Ovary (tissue), 9 donors: ENCODE results near the gene SAP30BP. TPM values are rescaled to one million over a fixed set of nuclear protein-coding genes. Genes with fewer than 3 reads are reported as not detected.

Experiments
- DNase-seq, 5 donors: peaks; one replicate each; pipeline ENCODE4 v3.0.0-alpha.2; 2019 to 2020
- H3K27ac ChIP-seq, 2 donors: fragments of 200-600 bp; one replicate each; pipeline versions ENCODE4 v1.5.1 to v1.8.0; 2019 to 2022
- H3K27me3 ChIP-seq: fragments of 200-600 bp; one replicate; pipeline ENCODE4 v1.8.0; 2022
- H3K36me3 ChIP-seq: fragments of 200-600 bp; sonication (generic); one replicate; pipeline ENCODE4 v1.5.1; 2019
- H3K4me1 ChIP-seq: one replicate; pipeline ENCODE4 v1.8.1; 2013; ENCODE audit warnings: mild to moderate bottlenecking, moderate library complexity; ENCODE audit not compliant: insufficient read depth
- H3K4me3 ChIP-seq: fragments of 200-600 bp; sonication (generic); one replicate; pipeline ENCODE4 v1.5.1; 2017
- H3K9me3 ChIP-seq, 2 donors: fragments of 200-600 bp in 1 of 2; sonication (generic) in 1 of 2; one replicate each; pipeline versions ENCODE4 v1.5.1 to v1.8.1; 2013 to 2019; ENCODE audit warnings: mild to moderate bottlenecking in 1 of 2, moderate library complexity in 1 of 2
- EP300 ChIP-seq: sonication (generic); formaldehyde crosslinking; IDR thresholded peaks from one replicate; pipeline ENCODE4 v1.6.1; 2017; ENCODE audit warnings: antibody characterized with exemption
- POLR2A ChIP-seq: fragments of 450-650 bp; IDR thresholded peaks from one replicate; pipeline ENCODE4 v1.6.1; 2017; ENCODE audit warnings: antibody characterized with exemption, mild to moderate bottlenecking, moderate library complexity
- WGBS, 3 donors: extraction: QIAGEN DNeasy Blood & Tissue Kit in 1 of 3; methylation state at CpG; one replicate each; pipeline versions ENCODE4 v1.1.5 to v1.1.7; 2013 to 2017; 5-methylcytosine and 5-hydroxymethylcytosine counted together
- intact Hi-C, 4 donors: fragments of 100-400 bp; cut with DNase I; formaldehyde crosslinking; loops; one replicate each; pipeline versions ENCODE4 v1.11.0 to v1.15.1; 2022 to 2023
- polyA plus RNA-seq, 2 donors: library from polyadenylated mRNA; stranded (reverse); fragments of 200-250 nt in 1 of 2; fragments of 350-450 nt in 1 of 2; fragmentation: Illumina TruSeq in 1 of 2; extraction: RNeasy Lipid Tissue Mini Kit (QIAGEN cat#74804) in 1 of 2; gene quantifications; one replicate each; pipeline ENCODE4 v1.2.3, GENCODE V29; 2013 to 2014
- total RNA-seq, 7 donors: library from RNA; depleted of rRNA in 2 of 7; stranded (reverse); fragments of >200 nt in 2 of 7; fragmentation: NEBNext Ultra II Directional in 3 of 7; extraction: Animal tissue kit (Norgen Biotek cat#: 25700) in 3 of 7; gene quantifications; one replicate each; pipeline versions ENCODE4 v1.1.0 to v1.2.4, GENCODE V29; 2016 to 2023
- TF ChIP-seq, protein P1 (sequence below), 3 donors: fragments of 450-650 bp in 2 of 3; fragments of 200-600 bp in 1 of 3; IDR thresholded peaks; one replicate each; pipeline versions ENCODE4 v1.5.1 to v1.8.0; 2016 to 2022; ENCODE audit warnings: antibody characterized with exemption in 3 of 3, mild to moderate bottlenecking in 1 of 3
- donor health status: DM: no; HTN: no; CAD: no; lungs with moderate emphysema.
- donor health status: DM: no; HTN: no; CAD: no.
- donor health status: Bipolar disorder and iron deficiency.
- donor health status: DM: yes; HTN: yes; CAD: no.
- donor health status: DM: no; HTN: no; CAD: no.
- donor health status: DM: yes; HTN: yes; CAD: no.

The SAP30BP gene
- total and polyA plus RNA-seq, 9 donors: 54.8 to 89.1 (median 81.7) TPM

DNA sequence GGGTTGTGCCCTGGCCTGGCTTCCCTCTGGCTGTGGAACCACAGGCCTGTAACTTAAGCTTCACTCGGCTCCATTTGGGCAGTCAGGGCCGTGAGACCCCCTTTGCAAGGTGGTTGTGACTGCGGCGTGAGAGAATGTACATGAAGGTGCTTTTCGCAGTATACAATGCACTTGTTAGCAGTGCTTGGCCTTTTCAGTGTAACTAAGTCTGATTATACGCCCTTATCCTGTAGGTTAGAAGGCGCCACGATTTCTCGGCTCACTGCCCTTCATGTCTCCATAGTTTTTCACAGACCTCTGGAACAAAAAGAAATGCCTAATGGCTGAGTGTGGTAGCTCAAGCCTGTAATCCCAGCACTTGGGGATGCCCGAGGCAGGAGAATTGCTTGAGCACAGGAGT lies 13.3 kb downstream of the SAP30BP start:
- no peaks in the 10 kb centered on the region for H3K27me3 ChIP-seq
- H3K36me3 ChIP-seq: no peaks in the 10 kb centered on the region
- TF ChIP-seq EP300 (no peak), POLR2A (no peak)
- TF ChIP-seq, protein P1, sequence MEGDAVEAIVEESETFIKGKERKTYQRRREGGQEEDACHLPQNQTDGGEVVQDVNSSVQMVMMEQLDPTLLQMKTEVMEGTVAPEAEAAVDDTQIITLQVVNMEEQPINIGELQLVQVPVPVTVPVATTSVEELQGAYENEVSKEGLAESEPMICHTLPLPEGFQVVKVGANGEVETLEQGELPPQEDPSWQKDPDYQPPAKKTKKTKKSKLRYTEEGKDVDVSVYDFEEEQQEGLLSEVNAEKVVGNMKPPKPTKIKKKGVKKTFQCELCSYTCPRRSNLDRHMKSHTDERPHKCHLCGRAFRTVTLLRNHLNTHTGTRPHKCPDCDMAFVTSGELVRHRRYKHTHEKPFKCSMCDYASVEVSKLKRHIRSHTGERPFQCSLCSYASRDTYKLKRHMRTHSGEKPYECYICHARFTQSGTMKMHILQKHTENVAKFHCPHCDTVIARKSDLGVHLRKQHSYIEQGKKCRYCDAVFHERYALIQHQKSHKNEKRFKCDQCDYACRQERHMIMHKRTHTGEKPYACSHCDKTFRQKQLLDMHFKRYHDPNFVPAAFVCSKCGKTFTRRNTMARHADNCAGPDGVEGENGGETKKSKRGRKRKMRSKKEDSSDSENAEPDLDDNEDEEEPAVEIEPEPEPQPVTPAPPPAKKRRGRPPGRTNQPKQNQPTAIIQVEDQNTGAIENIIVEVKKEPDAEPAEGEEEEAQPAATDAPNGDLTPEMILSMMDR (IDR thresholded peaks at IDR 0.05): no peak
- no peak overlapping the region for H3K27ac ChIP-seq
- DNase-seq: no peak
- H3K4me1 ChIP-seq: no peaks in the 10 kb centered on the region
- no peaks in the 10 kb centered on the region for H3K9me3 ChIP-seq
- H3K4me3 ChIP-seq: no peak overlapping the region
- WGBS, 3 donors: 90 to 92% (median 91%) methylated on average over 10 of the region's 10 CpGs
- intact Hi-C loops: loop anchor here in 2 of 4 donors (5.0 kb wide), 1 partner anchor 67 kb away; no protein-coding TSS in a partner anchor

DNA sequence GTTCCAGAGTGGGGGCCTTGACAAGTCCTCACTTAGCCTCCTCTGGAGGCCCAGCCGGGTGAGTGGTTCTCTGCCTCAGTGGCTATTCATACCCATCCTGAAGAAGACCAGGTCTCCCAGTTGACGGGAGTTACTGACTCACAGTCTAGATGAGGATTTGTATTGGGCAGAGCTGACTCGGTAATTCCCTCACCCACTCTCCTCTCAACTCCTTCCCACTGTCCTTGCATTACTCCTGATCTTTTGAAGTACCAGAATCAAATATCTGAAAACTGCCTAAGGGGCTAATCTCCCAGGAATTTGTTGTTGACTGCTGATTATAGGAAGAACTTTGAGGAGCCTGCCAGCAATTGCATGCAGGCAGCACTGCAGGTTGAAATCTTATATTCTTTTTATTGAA lies 14.2 kb downstream of the SAP30BP start:
- H3K9me3 ChIP-seq: no peaks in the 10 kb centered on the region
- no peaks in the 10 kb centered on the region for H3K36me3 ChIP-seq
- intact Hi-C loops: loop anchor here in 2 of 4 donors (5.0 kb wide), 1 partner anchor 66 kb away; no protein-coding TSS in a partner anchor
- no peaks in the 10 kb centered on the region for H3K4me1 ChIP-seq
- no peaks in the 10 kb centered on the region for H3K27me3 ChIP-seq
- peak in 1 of 5 donors; percentile 3 for DNase-seq
- TF ChIP-seq, protein P1 (IDR thresholded peaks at IDR 0.05): no peak
- TF ChIP-seq POLR2A: no peak
- TF ChIP-seq EP300: no peak
- 79 to 81% (median 80%) methylated on average over 3 of the region's 3 CpGs for WGBS, 3 donors
- no peak overlapping the region for H3K4me3 ChIP-seq
- H3K27ac ChIP-seq: no peak overlapping the region

DNA sequence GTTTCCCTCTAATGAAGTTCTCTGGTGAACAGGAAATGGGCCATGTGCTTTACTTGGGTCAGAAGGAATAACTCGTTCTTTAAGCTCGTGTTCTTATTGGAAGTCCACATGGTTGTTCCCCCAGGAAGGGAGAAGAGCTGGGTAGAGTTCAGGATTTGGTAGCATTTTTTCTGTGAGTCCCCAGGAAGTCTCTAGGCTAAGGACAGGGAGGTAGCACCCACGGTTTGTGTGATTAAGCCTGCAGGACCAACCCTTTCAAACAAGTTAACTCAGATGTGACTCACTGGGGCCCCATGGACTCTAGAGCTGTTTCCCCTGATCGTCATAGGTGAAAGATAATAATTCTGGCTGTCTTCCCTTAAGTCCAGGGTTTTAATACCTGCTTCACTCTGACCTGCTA lies 16.4 kb downstream of the SAP30BP start:
- Histone ChIP-seq H3K27ac (no peak overlapping the region), H3K9me3 (no peaks in the 10 kb centered on the region), H3K27me3 (no peaks in the 10 kb centered on the region), H3K4me1 (no peaks in the 10 kb centered on the region), H3K4me3 (no peak overlapping the region), H3K36me3 (no peaks in the 10 kb centered on the region)
- no peak for DNase-seq
- 81 to 90% (median 89%) methylated on average over 4 of the region's 4 CpGs for WGBS, 3 donors
- TF ChIP-seq POLR2A (no peak), EP300 (no peak)
- TF ChIP-seq, protein P1 (IDR thresholded peaks at IDR 0.05): no peak
- intact Hi-C loops: loop anchor here in 2 of 4 donors (5.0 kb wide), 1 partner anchor 64 kb away; no protein-coding TSS in a partner anchor

DNA sequence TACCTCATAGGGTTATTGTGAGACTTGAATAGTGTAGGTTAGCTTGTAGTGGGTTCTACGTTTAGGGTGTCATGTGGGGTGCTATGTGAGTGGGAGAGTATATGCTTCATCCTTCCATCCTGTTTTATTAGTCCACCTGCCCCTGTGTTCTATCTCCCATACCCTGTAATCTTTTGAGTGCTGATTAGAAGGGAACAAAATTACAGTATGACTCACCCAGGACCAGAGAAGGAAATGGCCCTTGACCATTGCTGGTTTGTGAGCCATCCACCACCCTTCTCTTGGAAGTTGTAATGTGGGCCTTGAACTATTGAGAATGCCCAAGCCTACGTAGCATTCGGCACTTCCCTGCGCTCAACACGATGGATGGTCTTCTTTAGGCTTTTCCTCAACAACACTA lies 17.1 kb downstream of the SAP30BP start:
- Histone ChIP-seq H3K27ac (no peak overlapping the region), H3K36me3 (no peaks in the 10 kb centered on the region), H3K4me1 (no peaks in the 10 kb centered on the region), H3K9me3 (no peaks in the 10 kb centered on the region), H3K27me3 (no peaks in the 10 kb centered on the region), H3K4me3 (no peak overlapping the region)
- WGBS, 3 donors: 90 to 96% (median 94%) methylated on average over 5 of the region's 5 CpGs
- no peak for DNase-seq
- TF ChIP-seq, protein P1 (IDR thresholded peaks at IDR 0.05): no peak
- no peak for TF ChIP-seq POLR2A
- TF ChIP-seq EP300: no peak
- intact Hi-C loops: loop anchor here in 2 of 4 donors (5.0 kb wide), 1 partner anchor 63 kb away; no protein-coding TSS in a partner anchor
